Esophagus muscularis mucosa (tissue), 4 donors: ENCODE data around the gene MCM6. TPM values are rescaled to one million over a fixed set of nuclear protein-coding genes. Genes with fewer than 3 reads are reported as not detected.

ENCODE experiments used
- DNase-seq: peaks from one replicate; pipeline ENCODE4 v3.0.0-alpha.2; 2017; ENCODE audit errors: extremely low spot score
- H3K27ac ChIP-seq, 4 donors: fragments of 200-600 bp; sonication (generic); replicated peaks in 1 of 4; 1 replicate in 3 of 4; 2 replicates in 1 of 4; pipeline ENCODE4 v1.5.1; 2016 to 2019; ENCODE audit warnings: mild to moderate bottlenecking in 1 of 4
- H3K27me3 ChIP-seq, 4 donors: fragments of 200-600 bp; sonication (generic); one replicate each; pipeline versions ENCODE4 v1.5.1 to v1.6.0; 2016 to 2019
- H3K36me3 ChIP-seq, 4 donors: fragments of 200-600 bp; sonication (generic); one replicate each; pipeline ENCODE4 v1.5.1; 2016 to 2019
- H3K4me1 ChIP-seq, 4 donors: fragments of 200-600 bp; sonication (generic); one replicate each; pipeline ENCODE4 v1.5.1; 2016 to 2019
- H3K4me3 ChIP-seq, 4 donors: fragments of 200-600 bp; sonication (generic); 1 replicate in 2 of 4; 2 replicates in 2 of 4; pipeline ENCODE4 v1.5.1; 2016 to 2019; ENCODE audit warnings: mild to moderate bottlenecking in 4 of 4, moderate library complexity in 1 of 4
- H3K9me3 ChIP-seq, 4 donors: fragments of 200-600 bp; sonication (generic); 1 replicate in 3 of 4; 2 replicates in 1 of 4; pipeline ENCODE4 v1.5.1; 2016 to 2019
- EP300 ChIP-seq: sonication (generic); formaldehyde crosslinking; IDR thresholded peaks from one replicate; pipeline ENCODE4 v1.6.1; 2017; ENCODE audit warnings: antibody characterized with exemption
- POLR2A ChIP-seq: fragments of 450-650 bp; IDR thresholded peaks from one replicate; pipeline ENCODE4 v1.6.1; 2017; ENCODE audit warnings: antibody characterized with exemption, moderate library complexity, mild to moderate bottlenecking, low read depth
- POLR2AphosphoS5 ChIP-seq, 2 donors: sonication (generic); formaldehyde crosslinking; IDR thresholded peaks; one replicate each; pipeline ENCODE4 v1.6.1; 2017; ENCODE audit warnings: antibody characterized with exemption in 2 of 2
- WGBS: methylation state at CpG from one replicate; pipeline ENCODE4 v1.1.5; 2018; 5-methylcytosine and 5-hydroxymethylcytosine counted together
- intact Hi-C: fragments of 100-400 bp; cut with DNase I; formaldehyde crosslinking; loops from one replicate; pipeline ENCODE4 v1.15.1; 2023
- total RNA-seq, 4 donors: library from RNA; depleted of rRNA; stranded (reverse); fragments of >200 nt; gene quantifications; one replicate each; pipeline versions ENCODE4 v1.1.0 to v1.2.1, GENCODE V29; 2016
- TF ChIP-seq, protein P1 (sequence below), 3 experiments: fragments of 200-600 bp in 2 of 3; fragments of 450-650 bp in 1 of 3; sonication (generic) in 2 of 3; IDR thresholded peaks; one replicate each; pipeline ENCODE4 v1.5.1; 2017 to 2019; ENCODE audit warnings: antibody characterized with exemption in 3 of 3, mild to moderate bottlenecking in 2 of 3, moderate library complexity in 1 of 3

The MCM6 gene
- total RNA-seq, 4 donors from 2014 or later = 7.5 to 10.1 (median 9.3) TPM

GRCh38 chr2:135800513-135801460 lies 75.5 kb downstream of the MCM6 start:
- Histone ChIP-seq H3K4me1 (peaks cover 2 to 11% (median 10%) of the 10 kb centered on the region in 4 donors), H3K36me3 (no peaks in the 10 kb centered on the region), H3K27me3 (no peaks in the 10 kb centered on the region), H3K4me3 (no peak overlapping the region), H3K27ac (no peak overlapping the region), H3K9me3 (no peaks in the 10 kb centered on the region)
- 88% methylated on average over 9 of the region's 9 CpGs for WGBS
- DNase-seq = no peak
- intact Hi-C loops = no loop called here
- TF ChIP-seq EP300 (no peak), POLR2A (no peak), POLR2AphosphoS5 (IDR thresholded peaks at IDR 0.05) (no peak)
- TF ChIP-seq, protein P1, sequence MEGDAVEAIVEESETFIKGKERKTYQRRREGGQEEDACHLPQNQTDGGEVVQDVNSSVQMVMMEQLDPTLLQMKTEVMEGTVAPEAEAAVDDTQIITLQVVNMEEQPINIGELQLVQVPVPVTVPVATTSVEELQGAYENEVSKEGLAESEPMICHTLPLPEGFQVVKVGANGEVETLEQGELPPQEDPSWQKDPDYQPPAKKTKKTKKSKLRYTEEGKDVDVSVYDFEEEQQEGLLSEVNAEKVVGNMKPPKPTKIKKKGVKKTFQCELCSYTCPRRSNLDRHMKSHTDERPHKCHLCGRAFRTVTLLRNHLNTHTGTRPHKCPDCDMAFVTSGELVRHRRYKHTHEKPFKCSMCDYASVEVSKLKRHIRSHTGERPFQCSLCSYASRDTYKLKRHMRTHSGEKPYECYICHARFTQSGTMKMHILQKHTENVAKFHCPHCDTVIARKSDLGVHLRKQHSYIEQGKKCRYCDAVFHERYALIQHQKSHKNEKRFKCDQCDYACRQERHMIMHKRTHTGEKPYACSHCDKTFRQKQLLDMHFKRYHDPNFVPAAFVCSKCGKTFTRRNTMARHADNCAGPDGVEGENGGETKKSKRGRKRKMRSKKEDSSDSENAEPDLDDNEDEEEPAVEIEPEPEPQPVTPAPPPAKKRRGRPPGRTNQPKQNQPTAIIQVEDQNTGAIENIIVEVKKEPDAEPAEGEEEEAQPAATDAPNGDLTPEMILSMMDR (IDR thresholded peaks at IDR 0.05) = no peak

GRCh38 chr2:135799738-135800137 lies 76.5 kb downstream of the MCM6 start:
- intact Hi-C loops = no loop called here
- Histone ChIP-seq H3K4me3 (no peak overlapping the region), H3K36me3 (no peaks in the 10 kb centered on the region), H3K27me3 (no peaks in the 10 kb centered on the region), H3K9me3 (no peaks in the 10 kb centered on the region), H3K27ac (no peak overlapping the region), H3K4me1 (peaks cover 2 to 11% (median 10%) of the 10 kb centered on the region in 4 donors)
- DNase-seq = no peak
- TF ChIP-seq, protein P1 (IDR thresholded peaks at IDR 0.05) = no peak
- no peak for TF ChIP-seq POLR2AphosphoS5 (IDR thresholded peaks at IDR 0.05)
- TF ChIP-seq EP300 = no peak
- TF ChIP-seq POLR2A = no peak
- 68% methylated on average over 2 of the region's 2 CpGs for WGBS

DNA sequence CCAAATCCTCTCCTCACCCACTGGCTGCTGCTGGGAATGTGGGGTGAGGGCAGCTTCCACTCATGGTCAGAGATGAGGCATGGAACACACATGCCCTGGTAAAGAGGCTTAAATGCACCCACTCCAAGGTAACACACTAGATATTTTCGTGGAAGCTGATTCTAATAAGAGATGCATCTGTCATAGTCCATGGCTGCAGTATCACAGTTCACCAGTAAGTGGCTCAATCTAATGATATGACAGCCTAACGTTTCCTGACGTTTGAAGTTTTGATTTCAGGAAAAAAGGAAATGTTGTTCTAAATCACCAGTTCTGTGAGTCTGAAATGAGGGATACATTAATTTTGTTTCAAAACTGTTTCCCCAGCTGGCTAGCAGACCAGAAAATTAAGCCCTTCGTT lies 77.5 kb downstream of the MCM6 start:
- peaks cover 2 to 11% (median 10%) of the 10 kb centered on the region in 4 donors for H3K4me1 ChIP-seq
- WGBS = 57% methylated on average over 4 of the region's 4 CpGs
- no peak for DNase-seq
- no peaks in the 10 kb centered on the region for H3K27me3 ChIP-seq
- H3K9me3 ChIP-seq = no peaks in the 10 kb centered on the region
- no peak overlapping the region for H3K4me3 ChIP-seq
- TF ChIP-seq POLR2A = no peak
- TF ChIP-seq, protein P1 (IDR thresholded peaks at IDR 0.05) = no peak
- TF ChIP-seq EP300 = no peak
- TF ChIP-seq POLR2AphosphoS5 (IDR thresholded peaks at IDR 0.05) = no peak
- no peaks in the 10 kb centered on the region for H3K36me3 ChIP-seq
- no peak overlapping the region for H3K27ac ChIP-seq
- intact Hi-C loops = no loop called here

GRCh38 chr2:135798275-135798705 lies 78.0 kb downstream of the MCM6 start:
- 100% methylated on average over 1 of the region's 5 CpGs for WGBS
- Histone ChIP-seq H3K4me1 (peaks cover 2 to 11% (median 10%) of the 10 kb centered on the region in 4 donors), H3K27me3 (no peaks in the 10 kb centered on the region), H3K27ac (no peak overlapping the region), H3K4me3 (no peak overlapping the region), H3K9me3 (no peaks in the 10 kb centered on the region), H3K36me3 (no peaks in the 10 kb centered on the region)
- intact Hi-C loops = no loop called here
- peak; percentile 62 for DNase-seq
- TF ChIP-seq EP300 = no peak
- TF ChIP-seq POLR2A = no peak

DNA sequence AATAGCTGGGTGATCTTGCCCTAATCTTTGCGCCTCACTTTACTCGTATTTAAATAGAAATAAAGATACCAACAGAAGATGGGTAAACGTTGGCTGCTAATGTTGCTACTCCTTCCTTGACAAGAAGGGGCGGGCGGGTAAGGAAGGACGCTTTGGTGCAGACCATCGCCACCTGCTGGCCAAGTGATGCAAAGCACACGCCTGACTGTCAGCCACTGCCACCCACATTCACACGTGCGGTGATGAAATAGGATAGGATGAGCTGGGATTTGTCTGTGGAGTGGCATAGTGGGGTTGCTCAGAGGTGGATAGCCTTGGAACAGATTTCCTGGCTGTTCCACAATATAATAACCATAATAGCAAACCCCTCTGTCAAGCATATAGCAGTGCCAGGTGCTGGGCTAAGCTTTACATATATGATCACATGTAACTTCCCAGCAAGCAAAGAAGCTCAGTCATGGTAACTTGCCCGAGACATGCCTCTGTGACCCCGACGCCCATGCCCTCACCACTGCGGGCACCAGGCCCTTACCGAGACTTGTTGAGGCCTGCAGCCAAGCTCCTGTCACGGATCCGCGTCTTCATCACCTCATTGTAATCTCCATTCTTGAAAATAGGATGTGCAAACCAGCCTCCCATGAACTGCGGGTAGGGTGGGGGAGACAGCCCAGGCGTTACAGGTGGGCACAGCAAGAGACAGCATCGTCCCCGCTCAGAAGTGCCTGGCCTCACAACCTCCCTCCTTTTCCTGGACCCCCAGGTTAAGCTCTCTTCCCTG lies 78.6 kb downstream of the MCM6 start:
- no peak overlapping the region for H3K4me3 ChIP-seq
- H3K27me3 ChIP-seq = no peaks in the 10 kb centered on the region
- no peak overlapping the region for H3K27ac ChIP-seq
- no peaks in the 10 kb centered on the region for H3K36me3 ChIP-seq
- H3K4me1 ChIP-seq = peaks cover 2 to 11% (median 10%) of the 10 kb centered on the region in 4 donors
- no peaks in the 10 kb centered on the region for H3K9me3 ChIP-seq
- no peak for TF ChIP-seq POLR2A
- TF ChIP-seq, protein P1 (IDR thresholded peaks at IDR 0.05) = peak in 2 of 3 experiments; percentile 76 to 78
- intact Hi-C loops = no loop called here
- DNase-seq = peak; percentile 92
- 45% methylated on average over 22 of the region's 22 CpGs for WGBS
